Activated naive CD8-positive, alpha-beta T cell treated with anti-CD3 and anti-CD28 coated beads, Interleukin-2, amount 50 U/mL, for 16 hours (primary cell): Measurements from ENCODE around the gene SLC29A3.
"Not testable (repeated sequence)": the region's sequence is repeated elsewhere in the genome, so short reads cannot be mapped to it uniquely, and the experiment has no call there.

Source experiments
- DNase-seq: peaks from one replicate; pipeline ENCODE4 v3.0.0-alpha.2; 2020; ENCODE audit warnings: low read depth, low spot score

The SLC29A3 gene

DNA sequence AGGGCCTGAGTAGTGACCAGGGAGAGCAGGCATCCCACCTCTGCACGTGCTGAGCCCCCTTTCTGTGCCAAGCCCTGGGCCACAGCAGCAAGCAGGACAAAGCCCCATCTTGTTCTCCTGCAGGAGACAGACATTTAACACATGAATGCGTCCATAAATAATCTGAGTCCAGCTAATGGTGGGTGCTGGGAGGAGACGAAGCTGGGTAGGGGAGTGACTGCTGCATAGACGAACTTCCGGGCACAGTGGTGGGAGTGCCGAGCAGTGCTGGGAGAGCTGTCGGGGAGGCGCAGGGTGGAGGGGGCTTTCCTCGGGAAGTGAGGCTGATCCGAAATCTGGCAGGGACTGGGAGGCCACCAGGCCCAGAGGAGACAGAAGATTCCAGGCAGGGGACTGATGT lies 35.2 kb upstream of the SLC29A3 start:
- no peak for DNase-seq

DNA sequence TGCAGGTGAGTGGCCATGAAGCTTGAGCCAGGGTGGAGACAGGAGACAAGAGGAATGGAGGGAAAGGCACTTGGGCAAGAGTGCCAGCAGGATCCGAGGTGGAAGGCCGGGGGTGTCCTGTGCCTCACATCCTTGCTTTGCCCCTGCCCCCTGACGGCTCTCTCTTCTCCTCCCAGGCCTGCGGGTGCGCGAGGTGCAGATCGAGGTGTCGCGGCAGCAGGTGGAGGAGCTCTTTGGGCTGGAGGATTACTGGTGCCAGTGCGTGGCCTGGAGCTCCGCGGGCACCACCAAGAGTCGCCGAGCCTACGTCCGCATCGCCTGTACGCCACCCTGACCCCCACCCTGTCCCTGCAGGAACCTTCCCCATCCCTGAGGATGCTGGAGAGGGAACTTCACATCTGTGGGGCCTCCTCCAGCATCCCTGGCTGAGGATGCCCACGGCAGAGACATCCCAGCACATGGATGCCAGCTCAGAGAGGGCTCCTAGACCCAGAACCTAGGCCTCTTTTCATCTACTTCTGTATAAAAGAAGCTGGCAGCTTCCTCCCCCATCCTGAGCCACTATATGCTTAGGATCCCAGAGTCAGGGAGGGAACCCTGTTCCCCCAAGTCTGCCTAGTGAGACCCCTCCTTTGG lies 34.4 kb upstream of the SLC29A3 start:
- no peak for DNase-seq

DNA sequence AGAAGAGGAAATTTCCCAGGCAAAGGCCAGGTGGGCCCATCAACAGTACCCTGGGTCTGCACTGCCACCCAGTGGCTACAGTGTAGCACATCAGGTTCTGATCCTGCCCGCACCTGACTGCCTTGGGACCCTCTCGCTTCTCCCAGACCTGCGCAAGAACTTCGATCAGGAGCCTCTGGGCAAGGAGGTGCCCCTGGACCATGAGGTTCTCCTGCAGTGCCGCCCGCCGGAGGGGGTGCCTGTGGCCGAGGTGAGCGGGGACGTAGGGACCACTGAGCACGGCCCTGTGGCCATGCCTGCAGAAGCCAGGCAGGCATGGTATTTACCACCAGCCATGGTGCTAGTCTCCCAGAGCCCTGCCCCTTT lies 33.9 kb upstream of the SLC29A3 start:
- no peak for DNase-seq

DNA sequence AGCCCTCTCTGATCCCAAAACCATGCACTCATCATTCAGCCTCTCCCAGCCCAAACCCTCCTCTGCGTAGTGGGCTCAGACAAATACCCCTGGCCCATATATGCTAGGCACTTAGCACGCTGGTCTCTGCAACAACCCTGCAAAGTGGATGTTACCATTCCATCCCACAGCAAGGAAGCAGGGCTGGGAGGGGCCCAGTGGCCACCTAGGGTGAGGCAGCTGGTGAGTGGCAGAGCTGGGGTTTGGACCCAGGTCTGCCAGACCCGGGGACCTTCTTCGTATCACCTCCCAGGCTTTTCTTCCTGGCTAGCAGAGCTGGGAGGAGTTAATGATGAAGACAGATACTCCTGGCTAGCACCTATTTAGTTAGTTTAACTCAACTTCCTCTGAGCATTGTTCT lies 33.1 kb upstream of the SLC29A3 start:
- DNase-seq: no peak

DNA sequence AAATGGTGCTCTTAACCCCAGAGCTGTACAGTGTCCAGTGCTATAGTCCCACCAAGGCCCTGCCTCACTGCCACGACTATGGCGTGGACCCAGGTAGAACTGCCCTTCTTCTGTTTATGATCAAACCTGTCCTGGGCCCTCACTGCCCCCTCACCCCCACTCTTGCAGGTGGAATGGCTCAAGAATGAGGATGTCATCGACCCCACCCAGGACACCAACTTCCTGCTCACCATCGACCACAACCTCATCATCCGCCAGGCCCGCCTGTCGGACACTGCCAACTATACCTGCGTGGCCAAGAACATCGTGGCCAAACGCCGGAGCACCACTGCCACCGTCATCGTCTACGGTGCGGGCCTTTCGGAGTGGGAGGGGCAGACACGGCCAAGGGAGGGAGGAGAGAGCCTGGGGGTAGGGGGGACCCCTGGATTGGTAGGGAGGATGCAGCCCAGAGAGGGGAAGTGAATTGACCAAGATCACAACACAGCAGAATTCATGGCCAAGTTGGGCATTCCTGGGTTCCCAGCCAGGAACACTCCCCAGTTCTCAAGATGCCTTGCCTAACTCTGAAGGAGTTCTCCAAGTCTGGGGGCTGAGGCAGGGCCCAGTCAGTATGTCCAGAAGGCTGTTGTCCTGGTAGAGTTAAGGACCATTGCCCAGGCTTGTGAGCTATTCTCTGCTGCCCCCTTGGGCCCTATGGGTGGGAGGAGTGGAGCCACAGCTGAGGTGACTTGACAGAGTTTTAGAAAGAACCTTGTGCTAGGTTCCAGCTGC lies 32.4 kb upstream of the SLC29A3 start:
- no peak for DNase-seq

DNA sequence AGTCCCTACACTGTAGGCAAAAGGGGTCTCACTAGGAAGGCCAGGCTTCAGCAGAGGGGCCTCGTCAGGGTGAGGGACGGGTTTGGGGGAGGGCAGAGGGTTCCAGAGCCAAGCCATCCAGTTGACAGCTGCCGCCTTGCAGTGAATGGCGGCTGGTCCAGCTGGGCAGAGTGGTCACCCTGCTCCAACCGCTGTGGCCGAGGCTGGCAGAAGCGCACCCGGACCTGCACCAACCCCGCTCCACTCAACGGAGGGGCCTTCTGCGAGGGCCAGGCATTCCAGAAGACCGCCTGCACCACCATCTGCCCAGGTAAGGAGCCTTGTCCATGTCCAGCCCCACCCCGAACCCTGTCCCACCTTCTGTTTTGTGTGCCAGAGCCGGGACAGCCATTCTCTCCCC lies 31.6 kb upstream of the SLC29A3 start:
- no peak for DNase-seq

DNA sequence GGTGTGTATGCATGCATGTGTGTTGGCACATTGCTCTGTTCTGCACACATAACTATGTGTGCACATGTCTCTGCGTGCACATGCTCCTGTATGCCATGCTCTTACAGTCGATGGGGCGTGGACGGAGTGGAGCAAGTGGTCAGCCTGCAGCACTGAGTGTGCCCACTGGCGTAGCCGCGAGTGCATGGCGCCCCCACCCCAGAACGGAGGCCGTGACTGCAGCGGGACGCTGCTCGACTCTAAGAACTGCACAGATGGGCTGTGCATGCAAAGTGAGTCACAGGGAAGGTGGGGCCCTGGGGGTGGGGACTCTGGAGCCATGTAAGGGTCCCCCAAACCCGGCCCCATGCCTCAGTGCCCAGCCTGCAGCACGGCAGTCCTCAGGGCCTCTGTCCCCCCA lies 30.6 kb upstream of the SLC29A3 start:
- DNase-seq: no peak

DNA sequence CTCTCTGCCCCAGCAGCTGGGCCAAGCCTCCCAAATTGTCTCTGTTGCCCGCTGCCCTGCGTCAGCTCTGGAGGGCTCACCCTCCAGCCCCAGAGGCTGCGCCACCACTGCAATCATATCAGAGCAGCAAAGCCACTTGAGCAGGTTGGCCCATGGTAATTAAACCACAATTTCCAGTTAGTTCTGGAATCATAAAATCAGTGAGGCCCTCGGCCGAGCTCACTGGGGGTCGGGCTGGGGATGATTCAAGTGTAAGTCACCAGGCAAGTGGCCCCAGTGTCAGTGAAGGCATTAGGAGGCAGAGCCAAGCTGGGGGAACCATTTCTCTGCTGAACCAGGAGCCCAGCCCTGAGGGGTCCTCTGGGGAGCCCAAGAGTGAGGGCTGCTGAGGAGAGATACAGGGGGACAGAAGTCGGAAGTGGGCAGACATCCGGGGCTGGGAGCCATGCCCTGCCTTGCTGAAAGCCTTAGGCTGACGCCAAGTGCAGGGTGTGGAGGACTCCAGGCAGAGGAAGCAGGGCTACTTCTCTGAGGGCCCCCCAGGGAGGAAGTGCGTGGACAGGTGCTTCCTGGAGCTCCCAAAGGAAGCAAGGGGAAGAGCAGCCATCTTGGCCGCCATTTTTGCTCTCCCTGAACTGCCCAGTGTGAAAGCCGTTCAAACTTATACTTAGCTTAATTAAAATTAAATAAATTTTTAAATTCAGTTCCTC lies 29.5 kb upstream of the SLC29A3 start:
- no peak for DNase-seq

DNA sequence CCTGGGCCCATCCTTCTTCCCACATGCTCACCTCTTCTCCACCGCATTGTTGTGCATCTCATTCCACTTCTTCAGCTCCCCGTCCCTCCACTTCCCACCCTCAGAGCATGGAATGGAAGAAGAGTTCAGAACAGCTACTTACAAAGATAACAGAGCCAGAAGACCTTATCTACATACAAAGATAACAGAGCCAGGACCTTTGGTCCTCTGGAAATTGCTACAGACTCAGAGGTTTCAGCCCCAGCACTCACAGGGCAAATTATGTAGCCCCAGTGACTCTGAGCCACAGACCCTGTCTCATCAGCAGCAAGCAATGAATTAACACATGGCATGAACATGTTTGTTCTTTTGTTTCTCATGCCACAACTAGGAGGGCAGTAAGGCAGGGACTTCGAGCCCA lies 28.7 kb upstream of the SLC29A3 start:
- DNase-seq: no peak

DNA sequence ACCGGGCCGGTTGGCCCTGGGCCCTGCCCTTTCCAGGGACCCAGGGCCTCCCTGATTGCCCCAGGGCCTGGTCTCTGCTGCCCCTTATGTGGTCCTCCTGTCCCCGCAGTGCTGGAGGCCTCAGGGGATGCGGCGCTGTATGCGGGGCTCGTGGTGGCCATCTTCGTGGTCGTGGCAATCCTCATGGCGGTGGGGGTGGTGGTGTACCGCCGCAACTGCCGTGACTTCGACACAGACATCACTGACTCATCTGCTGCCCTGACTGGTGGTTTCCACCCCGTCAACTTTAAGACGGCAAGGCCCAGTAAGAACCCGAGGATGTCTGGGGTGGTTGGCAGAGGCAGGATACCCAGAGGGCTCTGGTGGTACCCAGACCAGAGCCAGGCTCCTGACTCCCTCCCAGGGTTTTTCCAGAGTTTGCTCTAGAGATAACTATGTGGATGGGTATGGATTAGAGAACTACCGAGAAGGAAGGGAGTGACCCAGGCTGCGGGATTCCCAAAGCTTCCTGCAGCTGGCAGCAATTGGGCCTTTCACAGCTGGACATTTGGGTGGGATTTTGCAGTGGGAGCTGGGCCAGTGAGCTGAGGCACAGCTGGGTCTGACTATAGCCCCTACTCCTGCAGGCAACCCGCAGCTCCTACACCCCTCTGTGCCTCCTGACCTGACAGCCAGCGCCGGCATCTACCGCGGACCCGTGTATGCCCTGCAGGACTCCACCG lies 28.1 kb upstream of the SLC29A3 start:
- no peak for DNase-seq

DNA sequence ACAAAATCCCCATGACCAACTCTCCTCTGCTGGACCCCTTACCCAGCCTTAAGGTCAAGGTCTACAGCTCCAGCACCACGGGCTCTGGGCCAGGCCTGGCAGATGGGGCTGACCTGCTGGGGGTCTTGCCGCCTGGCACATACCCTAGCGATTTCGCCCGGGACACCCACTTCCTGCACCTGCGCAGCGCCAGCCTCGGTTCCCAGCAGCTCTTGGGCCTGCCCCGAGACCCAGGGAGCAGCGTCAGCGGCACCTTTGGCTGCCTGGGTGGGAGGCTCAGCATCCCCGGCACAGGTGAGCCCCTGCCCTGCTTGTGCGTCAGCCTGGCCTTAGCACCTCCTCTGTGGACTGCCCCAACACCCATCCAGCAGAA lies 27.5 kb upstream of the SLC29A3 start:
- DNase-seq: no peak

DNA sequence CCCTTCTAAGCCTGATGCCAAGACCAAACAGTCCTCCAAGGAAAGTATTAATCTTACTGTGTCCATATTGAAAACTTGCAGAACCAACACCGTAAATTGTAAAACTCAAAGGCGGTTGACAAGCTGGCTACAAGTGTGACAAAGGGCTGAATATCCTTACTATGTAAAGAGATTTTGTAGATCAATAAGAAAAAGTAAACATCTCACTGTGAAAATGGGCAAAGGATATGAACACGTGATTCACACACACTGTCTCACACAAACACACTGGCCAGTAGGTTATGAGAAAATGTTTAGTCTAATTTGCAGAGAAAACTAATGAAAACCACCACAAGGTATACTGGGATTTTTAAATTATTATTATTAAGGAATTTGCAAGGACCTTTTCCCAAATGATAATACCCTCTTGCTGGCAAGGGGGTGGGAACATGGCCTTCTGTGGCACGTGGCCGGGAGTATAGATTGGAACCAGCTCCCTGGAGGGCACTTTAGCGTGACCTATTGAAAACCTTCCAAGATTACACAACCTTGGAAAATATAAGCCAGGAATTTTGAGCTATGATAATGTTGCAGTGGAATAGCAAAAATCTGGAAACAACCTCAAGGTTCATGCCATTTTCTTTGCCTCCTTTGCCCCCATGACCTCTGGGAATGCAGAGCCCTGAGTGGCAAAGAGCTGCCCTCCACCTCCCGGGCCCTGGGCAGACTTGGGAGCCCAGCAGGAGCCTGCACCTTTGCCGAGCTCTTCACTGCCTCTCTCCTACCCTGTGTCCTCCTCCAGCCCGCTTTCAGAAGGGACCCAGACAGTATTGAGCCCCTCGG lies 26.2 kb upstream of the SLC29A3 start:
- DNase-seq: no peak

DNA sequence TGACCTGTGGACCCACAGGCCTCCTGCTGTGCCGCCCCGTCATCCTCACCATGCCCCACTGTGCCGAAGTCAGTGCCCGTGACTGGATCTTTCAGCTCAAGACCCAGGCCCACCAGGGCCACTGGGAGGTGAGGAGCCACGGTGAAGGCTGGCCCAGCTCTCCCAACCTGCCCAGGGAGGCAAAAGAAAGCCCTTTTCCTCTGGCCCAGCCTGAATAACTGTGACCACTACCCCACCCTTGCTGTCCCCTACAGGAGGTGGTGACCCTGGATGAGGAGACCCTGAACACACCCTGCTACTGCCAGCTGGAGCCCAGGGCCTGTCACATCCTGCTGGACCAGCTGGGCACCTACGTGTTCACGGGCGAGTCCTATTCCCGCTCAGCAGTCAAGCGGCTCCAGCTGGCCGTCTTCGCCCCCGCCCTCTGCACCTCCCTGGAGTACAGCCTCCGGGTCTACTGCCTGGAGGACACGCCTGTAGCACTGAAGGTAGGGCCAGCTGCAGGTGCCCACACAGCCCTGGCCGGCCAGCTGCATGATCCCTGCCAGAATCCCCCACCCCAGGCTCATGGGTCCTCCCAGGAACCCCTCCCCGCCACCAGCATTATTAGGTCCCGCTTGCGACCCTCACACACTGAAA lies 25.5 kb upstream of the SLC29A3 start:
- DNase-seq: no peak

DNA sequence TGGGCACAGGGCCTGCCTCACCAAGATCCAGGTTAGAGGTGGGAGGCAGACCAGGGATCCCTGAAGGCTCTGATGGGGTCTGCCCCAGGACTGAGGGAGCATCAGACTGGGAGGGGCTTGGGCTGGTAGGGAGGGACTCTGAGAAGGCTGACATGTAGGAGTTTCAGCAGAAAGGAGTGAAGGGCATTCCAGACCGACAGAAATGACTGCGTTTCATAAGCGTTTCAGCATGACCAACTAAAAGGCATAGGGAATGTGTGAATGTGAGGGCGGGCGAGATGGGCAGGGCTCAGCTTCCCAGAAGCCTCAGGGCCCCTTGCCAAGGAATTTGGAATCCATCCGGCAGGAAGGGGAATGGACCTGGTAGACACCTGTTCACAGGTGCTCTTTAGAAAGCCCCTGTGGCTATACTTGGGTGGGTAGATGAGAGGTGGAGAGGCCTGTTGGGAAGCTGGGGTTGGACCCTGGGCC lies 24.9 kb upstream of the SLC29A3 start:
- DNase-seq: no peak

DNA sequence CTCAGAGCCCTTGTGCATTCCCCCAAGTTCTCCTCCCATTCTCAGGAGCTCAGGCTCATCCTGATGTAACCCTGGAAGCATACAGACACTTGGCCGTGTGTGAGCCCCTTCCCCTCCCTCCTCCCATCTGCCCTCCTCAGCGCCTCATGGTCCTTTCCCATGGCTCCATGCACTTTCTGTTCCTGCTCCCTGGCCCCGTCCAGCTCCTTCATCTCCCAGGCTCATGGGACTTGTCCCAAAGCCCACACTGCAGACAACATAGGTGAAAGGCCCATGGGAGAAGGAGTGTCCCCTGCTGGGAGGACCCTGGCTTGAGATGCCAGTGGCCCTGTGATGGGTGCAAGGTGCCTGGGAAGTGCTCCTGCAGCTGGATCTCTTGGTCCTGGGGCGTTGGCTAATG lies 24.2 kb upstream of the SLC29A3 start:
- DNase-seq: no peak

DNA sequence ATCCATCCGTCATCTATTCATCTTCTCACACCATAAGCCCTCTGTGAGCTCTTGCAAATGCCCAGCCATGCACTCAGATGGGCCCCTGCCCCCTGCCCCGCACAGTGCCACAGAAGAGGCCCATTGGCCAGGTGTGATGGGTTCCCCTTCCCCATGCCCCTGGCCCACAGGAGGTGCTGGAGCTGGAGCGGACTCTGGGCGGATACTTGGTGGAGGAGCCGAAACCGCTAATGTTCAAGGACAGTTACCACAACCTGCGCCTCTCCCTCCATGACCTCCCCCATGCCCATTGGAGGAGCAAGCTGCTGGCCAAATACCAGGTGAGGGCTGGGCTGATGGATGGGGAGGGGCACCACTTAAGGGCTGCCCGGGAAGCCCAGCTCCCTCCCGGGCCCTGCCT lies 23.4 kb upstream of the SLC29A3 start:
- no peak for DNase-seq

DNA sequence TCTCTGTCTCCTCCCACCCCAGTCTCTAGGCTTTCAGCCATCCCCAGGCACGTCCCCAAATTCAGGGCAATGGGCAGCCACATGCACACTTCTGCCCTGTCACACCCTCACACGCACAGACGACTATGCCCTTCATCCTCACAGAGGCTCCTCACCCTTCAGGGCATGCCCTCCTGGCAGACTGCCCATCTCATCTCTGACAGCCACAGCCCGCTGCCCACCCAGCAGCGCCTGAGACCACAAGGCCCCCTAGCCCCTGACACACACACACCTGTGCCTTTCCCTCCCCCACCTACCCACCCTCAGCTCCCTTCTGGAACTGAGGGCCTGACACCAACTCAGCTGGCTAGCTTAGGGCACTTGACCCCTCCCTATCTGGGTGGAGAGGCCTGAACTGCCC lies 23.0 kb upstream of the SLC29A3 start:
- no peak for DNase-seq

DNA sequence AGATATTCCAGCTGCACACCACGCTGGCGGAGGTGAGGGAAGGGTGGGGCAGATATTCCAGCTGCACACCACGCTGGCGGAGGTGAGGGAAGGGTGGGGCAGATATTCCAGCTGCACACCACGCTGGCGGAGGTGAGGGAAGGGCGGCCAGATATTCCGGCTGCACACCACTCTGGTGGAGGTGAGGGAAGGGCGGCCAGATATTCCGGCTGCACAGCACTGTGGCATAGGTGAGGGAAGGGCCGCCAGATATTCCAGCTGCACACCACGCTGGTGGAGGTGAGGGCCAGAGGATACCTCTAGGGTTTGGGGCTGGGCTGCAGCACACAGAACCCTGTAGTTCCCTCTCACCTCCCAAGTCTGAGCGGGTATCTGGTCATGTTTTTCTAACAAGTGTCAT lies 22.2 kb upstream of the SLC29A3 start:
- not testable (repeated sequence) for DNase-seq

DNA sequence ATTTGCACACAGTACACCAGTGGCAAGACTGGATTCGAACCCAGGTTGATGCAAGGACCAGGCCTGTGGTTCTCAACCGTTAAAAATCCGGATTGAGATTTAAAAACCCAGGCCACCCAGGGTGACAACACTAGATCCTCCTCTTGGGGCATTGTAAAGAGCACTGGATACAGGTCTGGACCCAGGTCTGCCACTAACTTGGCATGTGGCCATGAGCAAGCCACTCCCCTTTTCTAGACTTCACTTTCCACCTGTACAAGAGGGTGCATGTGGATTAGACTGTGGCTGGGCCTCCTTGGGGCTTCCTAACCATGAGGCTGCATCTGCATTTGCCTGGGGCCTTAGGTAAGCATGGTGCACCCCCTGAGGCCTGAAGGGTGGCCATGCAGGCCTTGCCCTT lies 21.7 kb upstream of the SLC29A3 start:
- DNase-seq: no peak

DNA sequence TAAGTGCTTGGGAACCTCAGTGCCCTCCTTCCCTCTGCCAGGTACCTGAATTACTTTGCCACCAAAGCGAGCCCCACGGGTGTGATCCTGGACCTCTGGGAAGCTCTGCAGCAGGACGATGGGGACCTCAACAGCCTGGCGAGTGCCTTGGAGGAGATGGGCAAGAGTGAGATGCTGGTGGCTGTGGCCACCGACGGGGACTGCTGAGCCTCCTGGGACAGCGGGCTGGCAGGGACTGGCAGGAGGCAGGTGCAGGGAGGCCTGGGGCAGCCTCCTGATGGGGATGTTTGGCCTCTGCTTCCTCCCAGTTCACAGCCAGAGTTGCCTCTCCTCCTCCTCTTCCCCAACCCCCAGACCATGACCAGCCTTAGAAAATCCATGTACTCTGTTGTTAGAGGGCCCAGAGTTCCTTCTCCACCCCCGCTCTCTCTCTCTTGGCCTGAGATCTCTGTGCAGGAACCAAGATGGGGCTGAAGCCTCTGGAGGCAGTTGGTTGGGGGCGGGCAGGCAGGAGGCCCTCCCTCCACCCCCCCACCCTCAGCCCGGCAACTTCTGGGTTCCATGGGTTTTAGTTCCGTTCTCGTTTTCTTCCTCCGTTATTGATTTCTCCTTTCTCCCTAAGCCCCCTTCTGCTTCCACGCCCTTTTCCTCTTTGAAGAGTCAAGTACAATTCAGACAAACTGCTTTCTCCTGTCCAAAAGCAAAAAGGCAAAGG lies 19.8 kb upstream of the SLC29A3 start:
- no peak for DNase-seq
